ENCODE data around the gene ZNF598.

The ZNF598 gene

DNA sequence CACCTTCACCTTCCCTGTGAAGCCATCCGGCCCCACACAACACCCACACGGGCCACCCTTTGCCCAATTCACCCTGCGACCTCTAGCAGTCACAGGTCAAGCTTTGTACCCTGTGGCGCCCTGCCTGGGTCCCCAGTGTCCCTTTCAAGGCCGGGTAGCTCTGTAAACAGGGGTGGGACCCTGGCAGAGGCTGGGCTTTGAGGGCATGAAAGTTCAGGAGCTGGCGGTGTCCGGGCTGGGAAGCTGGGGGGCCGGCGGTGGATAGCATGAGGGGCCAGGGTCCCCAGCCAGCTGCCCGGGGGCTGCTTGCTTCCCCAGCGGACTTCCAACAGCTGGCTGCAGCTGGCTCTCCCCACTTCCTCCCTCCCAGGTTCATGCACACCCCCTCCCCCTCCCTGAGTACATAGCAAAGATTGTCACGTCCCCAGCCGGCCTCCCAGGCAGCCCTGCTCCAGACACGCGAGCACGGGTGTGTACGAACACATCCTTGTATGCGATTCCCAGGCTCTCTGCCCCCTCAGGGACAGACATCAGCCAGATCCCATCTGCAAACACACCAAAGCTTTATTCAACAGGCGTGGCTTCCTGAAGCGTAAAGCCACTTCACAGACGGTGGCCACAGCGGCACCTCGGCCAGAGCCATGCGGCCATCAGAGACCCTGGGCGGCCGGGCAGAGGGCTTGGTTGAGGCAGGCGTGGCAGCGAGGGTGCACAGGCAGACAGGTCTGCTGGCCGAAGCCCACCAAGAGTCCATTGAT is 29.8 kb upstream of the ZNF598 start:
- no peak for DNase-seq (ENCODE audit: low spot score)
- TF ChIP-seq, protein P1, sequence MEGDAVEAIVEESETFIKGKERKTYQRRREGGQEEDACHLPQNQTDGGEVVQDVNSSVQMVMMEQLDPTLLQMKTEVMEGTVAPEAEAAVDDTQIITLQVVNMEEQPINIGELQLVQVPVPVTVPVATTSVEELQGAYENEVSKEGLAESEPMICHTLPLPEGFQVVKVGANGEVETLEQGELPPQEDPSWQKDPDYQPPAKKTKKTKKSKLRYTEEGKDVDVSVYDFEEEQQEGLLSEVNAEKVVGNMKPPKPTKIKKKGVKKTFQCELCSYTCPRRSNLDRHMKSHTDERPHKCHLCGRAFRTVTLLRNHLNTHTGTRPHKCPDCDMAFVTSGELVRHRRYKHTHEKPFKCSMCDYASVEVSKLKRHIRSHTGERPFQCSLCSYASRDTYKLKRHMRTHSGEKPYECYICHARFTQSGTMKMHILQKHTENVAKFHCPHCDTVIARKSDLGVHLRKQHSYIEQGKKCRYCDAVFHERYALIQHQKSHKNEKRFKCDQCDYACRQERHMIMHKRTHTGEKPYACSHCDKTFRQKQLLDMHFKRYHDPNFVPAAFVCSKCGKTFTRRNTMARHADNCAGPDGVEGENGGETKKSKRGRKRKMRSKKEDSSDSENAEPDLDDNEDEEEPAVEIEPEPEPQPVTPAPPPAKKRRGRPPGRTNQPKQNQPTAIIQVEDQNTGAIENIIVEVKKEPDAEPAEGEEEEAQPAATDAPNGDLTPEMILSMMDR (IDR thresholded peaks at IDR 0.05; ENCODE audit: extremely low read depth, missing control alignments): no peak

DNA sequence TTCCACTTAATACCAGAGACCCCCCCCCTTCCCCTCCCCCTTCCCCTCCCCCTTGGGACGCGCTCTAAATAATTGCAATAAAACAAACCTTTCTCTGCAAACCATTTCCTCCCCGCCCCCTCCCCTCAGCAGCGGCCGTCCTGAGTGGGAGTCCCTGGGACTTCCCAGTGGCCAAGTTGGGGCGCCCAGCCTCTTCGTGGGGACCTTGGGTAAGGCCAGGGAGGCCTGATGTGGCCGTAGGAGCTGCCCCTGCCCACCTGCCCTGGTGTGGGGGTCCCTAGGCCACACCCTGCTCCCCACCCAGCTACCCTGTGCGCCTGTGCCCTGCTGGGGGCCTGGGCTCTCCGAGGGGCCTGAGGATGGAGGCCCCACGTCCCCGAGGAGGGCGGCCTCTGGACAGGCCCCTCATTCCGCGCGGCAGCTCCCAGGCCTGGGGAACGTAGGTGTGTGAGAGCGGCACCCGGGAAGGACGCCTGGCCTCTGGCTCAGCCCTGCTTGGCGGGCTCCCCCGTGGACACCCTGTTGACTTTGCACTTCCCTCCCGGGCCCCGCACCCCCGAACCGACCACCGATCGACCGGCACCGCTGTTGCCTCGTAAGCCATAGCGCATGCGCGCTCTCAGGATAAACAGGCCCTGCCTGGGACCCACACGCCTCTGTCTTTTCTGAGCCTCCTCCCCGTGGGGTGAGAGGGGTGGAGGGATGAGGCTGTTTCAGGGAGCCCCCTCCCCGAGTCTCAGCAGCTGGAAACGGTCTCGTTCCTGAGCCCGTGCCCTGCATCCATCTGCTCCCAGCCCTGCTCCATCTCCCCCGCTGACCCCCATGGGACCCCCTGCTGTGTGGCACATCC is 29.0 kb upstream of the ZNF598 start:
- TF ChIP-seq, protein P1 (IDR thresholded peaks at IDR 0.05; ENCODE audit: extremely low read depth, missing control alignments): no peak
- DNase-seq (ENCODE audit: low spot score): no peak

DNA sequence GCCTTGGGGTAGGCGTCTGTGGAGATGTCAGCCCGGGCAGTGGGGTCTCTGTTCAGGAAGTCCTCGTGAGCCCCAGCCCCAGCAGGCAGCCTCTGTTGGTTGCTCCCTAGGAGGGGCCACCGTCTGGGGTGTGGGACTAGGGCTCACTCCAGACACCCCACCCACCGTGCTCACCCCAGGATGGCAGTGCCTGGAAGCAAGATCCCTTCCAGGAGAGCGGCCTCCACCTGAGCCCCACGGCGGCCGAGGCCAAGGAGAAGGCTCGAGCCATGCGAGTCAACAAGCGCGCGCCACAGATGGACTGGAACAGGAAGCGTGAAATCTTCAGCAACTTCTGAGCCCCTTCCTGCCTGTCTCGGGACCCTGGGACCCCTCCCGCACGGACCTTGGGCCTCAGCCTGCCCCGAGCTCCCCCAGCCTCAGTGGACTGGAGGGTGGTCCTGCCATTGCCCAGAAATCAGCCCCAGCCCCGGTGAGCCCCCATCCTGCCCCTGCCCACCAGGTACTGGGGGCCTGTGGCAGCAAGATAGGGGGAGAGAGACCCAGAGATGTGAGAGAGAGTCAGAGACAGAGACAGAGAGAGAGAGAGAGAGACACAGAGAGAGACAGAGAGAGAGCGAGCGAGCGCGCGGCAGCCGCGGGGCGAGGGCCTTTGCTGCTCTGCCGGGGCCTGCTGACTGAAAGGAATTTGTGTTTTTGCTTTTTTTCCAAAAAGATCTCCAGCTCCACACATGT is 28.2 kb upstream of the ZNF598 start:
- TF ChIP-seq, protein P1 (IDR thresholded peaks at IDR 0.05; ENCODE audit: extremely low read depth, missing control alignments): no peak
- DNase-seq (ENCODE audit: low spot score): no peak

DNA sequence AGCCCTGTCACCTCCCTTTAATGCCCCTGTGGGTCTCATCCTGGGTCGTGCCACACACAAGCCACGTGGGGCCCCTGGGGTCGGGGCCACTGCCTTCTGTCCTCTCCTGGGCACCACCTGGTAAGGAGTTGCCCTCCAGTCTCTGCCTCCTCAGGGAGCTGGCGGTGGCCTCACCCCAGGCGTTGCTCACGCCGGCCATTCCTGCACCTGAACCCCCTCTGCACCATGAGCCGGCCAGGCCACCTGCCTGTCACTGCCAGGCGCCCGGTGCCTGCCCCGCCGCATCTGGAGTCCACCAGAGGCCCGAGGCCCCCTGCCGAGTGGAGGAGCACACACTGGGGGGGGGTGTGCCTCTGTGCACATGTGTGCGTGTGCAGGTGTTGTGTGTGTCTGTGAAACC is 27.5 kb upstream of the ZNF598 start:
- DNase-seq (ENCODE audit: low spot score): no peak
- TF ChIP-seq, protein P1 (IDR thresholded peaks at IDR 0.05; ENCODE audit: extremely low read depth, missing control alignments): no peak

DNA sequence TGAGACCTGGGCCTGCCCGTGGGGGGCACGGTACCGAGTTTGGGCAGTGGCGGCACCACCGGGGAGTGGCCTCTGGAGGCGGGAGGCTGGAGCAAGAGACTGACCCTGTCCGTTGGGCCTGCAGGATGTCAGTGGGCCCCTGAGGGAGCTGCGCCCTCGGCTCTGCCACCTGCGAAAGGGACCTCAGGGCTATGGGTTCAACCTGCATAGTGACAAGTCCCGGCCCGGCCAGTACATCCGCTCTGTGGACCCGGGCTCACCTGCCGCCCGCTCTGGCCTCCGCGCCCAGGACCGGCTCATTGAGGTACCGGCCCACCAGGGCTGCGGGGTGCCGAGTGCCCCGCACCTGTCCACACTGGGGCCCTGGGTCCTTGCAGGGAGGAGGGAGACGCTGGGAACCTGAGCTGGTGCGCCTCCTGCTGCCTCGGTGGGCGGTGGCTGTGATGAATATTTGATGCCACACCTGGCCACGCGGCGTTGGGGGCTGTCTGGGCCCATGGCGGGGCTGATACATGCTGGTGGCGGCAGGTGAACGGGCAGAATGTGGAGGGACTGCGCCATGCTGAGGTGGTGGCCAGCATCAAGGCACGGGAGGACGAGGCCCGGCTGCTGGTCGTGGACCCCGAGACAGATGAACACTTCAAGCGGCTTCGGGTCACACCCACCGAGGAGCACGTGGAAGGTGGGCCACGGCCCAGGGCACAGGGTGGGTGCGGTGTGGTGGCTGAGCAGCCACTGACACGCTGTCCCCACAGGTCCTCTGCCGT is 26.8 kb upstream of the ZNF598 start:
- TF ChIP-seq, protein P1 (IDR thresholded peaks at IDR 0.05; ENCODE audit: extremely low read depth, missing control alignments): no peak
- no peak for DNase-seq (ENCODE audit: low spot score)

DNA sequence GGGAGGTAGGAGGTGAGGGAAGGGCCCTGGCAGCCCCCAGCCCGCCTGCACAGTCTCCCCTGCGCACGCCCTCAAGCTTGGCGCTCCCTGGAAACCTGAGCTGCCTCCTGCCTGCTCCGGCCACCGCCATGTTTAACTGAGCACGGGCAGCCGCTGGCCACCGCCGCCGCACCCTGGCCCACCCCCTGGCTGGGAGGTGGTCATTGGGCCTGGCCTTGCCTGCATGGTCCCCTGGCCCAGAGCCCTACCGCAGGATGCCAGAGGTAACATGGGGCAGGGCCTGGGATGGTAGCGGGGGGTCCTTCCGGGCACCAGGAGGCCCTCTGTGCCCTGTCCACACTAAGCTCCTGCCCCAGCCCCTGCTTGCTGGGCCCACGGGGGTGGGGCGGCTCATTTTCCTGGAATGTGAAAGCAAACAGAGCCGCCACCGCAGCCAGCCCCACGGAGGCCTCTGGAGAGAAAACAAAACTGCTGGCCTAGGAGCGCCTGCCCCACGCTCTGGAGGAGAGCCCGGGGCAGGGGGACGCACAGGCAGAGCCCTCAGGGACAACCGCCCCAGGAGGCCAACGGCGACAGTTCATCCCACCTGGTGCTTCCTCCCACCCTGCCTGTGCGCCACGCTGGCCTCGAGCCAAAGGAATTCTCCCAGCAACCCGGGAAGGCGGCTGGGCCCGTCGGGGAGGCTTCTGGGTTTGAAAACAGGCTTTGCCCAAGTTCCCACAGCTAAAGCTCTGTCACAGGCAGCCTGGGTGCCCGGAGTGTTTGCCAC is 26.0 kb upstream of the ZNF598 start:
- no peak for DNase-seq (ENCODE audit: low spot score)
- TF ChIP-seq, protein P1 (IDR thresholded peaks at IDR 0.05; ENCODE audit: extremely low read depth, missing control alignments): no peak
